BLaER1 treated with 17β-estradiol and CSF1 and Interleukin-3, amounts not matched to agents 10 nM and 100 nM (cell line): ENCODE data around the gene FGF19.

Source experiments
- H3K27ac ChIP-seq, 11 experiments: shearing (Covaris generic); formaldehyde crosslinking; 2 replicates each; pipeline ENCODE4 v1.8.1; 2022
- H3K27me3 ChIP-seq, 11 experiments: shearing (Covaris generic); formaldehyde crosslinking; 2 replicates each; pipeline ENCODE4 v1.8.1; 2022
- H3K36me3 ChIP-seq, 11 experiments: shearing (Covaris generic); formaldehyde crosslinking; 2 replicates each; pipeline ENCODE4 v1.8.1; 2022
- H3K4me1 ChIP-seq, 10 experiments: shearing (Covaris generic); formaldehyde crosslinking; 2 replicates each; pipeline ENCODE4 v1.8.1; 2022
- H3K4me2 ChIP-seq, 11 experiments: shearing (Covaris generic); formaldehyde crosslinking; 2 replicates each; pipeline ENCODE4 v1.8.1; 2022
- H3K4me3 ChIP-seq, 10 experiments: shearing (Covaris generic); formaldehyde crosslinking; 2 replicates each; pipeline ENCODE4 v1.8.1; 2022
- H3K9ac ChIP-seq, 11 experiments: shearing (Covaris generic); formaldehyde crosslinking; 2 replicates each; pipeline ENCODE4 v1.8.1; 2022
- H3K9me3 ChIP-seq, 11 experiments: shearing (Covaris generic); formaldehyde crosslinking; replicated peaks in 1 of 11; 2 replicates each; pipeline ENCODE4 v1.8.1; 2022
- H4K20me1 ChIP-seq, 11 experiments: shearing (Covaris generic); formaldehyde crosslinking; 2 replicates each; pipeline ENCODE4 v1.8.1; 2022
- Cebpa-rat ChIP-seq, 11 experiments: shearing (Covaris generic); IDR thresholded peaks; 2 replicates each; pipeline ENCODE4 v1.8.1; 2022

FGF19 gene

GRCh38 chr11:69650081-69650831 is 53.6 kb downstream of the FGF19 start:
- H3K36me3 ChIP-seq: no peaks in the 10 kb centered on the region
- peaks cover 0 to 51% (median 0%) of the 10 kb centered on the region in 11 experiments; a peak in 6 of 22 replicates for H4K20me1 ChIP-seq
- no peak overlapping the region for H3K9ac ChIP-seq
- TF ChIP-seq Cebpa-rat (IDR thresholded peaks at IDR 0.05): no peak
- H3K27me3 ChIP-seq: peaks cover 0 to 21% (median 0%) of the 10 kb centered on the region in 11 experiments; a peak in 6 of 22 replicates
- peak overlapping the region in 5 of 11 experiments; percentile 12 to 38 (median 23); a peak in 4 of 22 replicates for H3K4me2 ChIP-seq
- H3K27ac ChIP-seq: no peak overlapping the region
- no peak overlapping the region for H3K4me3 ChIP-seq
- H3K4me1 ChIP-seq: peaks cover 7 to 38% (median 24%) of the 10 kb centered on the region in 10 experiments
- H3K9me3 ChIP-seq: no peaks in the 10 kb centered on the region

GRCh38 chr11:69649576-69649900 is 54.3 kb downstream of the FGF19 start:
- Histone ChIP-seq H3K4me3 (no peak overlapping the region), H3K27ac (no peak overlapping the region), H3K36me3 (no peaks in the 10 kb centered on the region), H3K4me1 (peaks cover 7 to 34% (median 23%) of the 10 kb centered on the region in 10 experiments), H4K20me1 (peaks cover 0 to 52% (median 0%) of the 10 kb centered on the region in 11 experiments; a peak in 7 of 22 replicates), H3K9ac (no peak overlapping the region), H3K9me3 (no peaks in the 10 kb centered on the region), H3K27me3 (peaks cover 0 to 21% (median 0%) of the 10 kb centered on the region in 11 experiments; a peak in 6 of 22 replicates), H3K4me2 (peak overlapping the region in 2 of 11 experiments; percentile 28 to 38; a peak in 3 of 22 replicates)
- TF ChIP-seq Cebpa-rat (IDR thresholded peaks at IDR 0.05): no peak

GRCh38 chr11:69648679-69649575 is 54.9 kb downstream of the FGF19 start:
- Histone ChIP-seq H3K36me3 (no peaks in the 10 kb centered on the region), H3K4me1 (peaks cover 7 to 31% (median 22%) of the 10 kb centered on the region in 10 experiments), H3K9me3 (no peaks in the 10 kb centered on the region), H3K4me2 (peak overlapping the region in 9 of 11 experiments; percentile 66 to 91 (median 85); a peak in 16 of 22 replicates), H3K9ac (no peak overlapping the region), H4K20me1 (peaks cover 0 to 57% (median 5%) of the 10 kb centered on the region in 11 experiments; a peak in 8 of 22 replicates), H3K4me3 (no peak overlapping the region), H3K27ac (no peak overlapping the region), H3K27me3 (peaks cover 0 to 23% (median 4%) of the 10 kb centered on the region in 11 experiments; a peak in 6 of 22 replicates)
- no peak for TF ChIP-seq Cebpa-rat (IDR thresholded peaks at IDR 0.05)
